Measurements from ENCODE around the gene MYLK. TPM values are rescaled to one million over a fixed set of nuclear protein-coding genes. Genes with fewer than 3 reads are reported as not detected.

MYLK gene
- total and polyA plus RNA-seq, 9 of the 15 experiments (the other 6 are each of a cell fraction or from before 2014, with no cell fraction given), result 0.11 to 0.53 (median 0.18) TPM; not detected in 2

DNA sequence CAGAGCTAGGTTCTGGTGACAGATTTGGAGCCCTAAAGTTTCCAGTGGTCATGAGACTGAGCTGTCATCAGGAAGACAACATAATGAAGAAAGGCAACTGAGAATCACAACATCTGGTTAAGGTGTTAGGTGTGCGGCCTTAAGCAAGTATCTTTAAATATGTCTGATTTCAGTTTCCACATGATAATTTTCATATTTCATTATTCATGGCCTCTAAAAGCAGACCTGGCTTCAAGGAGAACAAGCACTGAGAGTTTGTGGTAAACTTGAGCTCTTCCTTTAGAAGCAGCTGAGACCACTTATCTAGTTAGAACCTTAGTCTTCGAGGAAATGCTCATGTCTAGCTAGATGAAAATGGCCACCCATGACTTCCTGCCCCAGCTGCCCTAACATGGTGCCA, 25.7 kb upstream of the MYLK start:
- CTCF ChIA-PET (ENCODE audit: low intra/inter-chr PET ratio), result no interaction called here
- no peak overlapping the region for H3K27ac ChIP-seq (ENCODE audit: extremely low read depth, low read depth, low read length)
- DNase-seq (ENCODE audit: extremely low read depth in 1 of 4, low spot score in 3 of 4) (no peak), FAIRE-seq (no peak), ATAC-seq (no peak)
- H2AFZ ChIP-seq (ENCODE audit: low read depth, low read length), result no peak overlapping the region
- intact Hi-C loops (cut with micrococcal nuclease), result loop anchor here (10.0 kb wide), 1 partner anchor 165 kb away; no protein-coding TSS in a partner anchor
- no peaks in the 10 kb centered on the region for H3K9me1 ChIP-seq (ENCODE audit: control insufficient read depth, insufficient read depth, low read length)
- H3K36me3 ChIP-seq (ENCODE audit: control insufficient read depth, insufficient read depth, low read length), result peaks cover 2% of the 10 kb centered on the region; the same call in 1 of the 3 replicates
- no peak overlapping the region for H3K4me2 ChIP-seq (ENCODE audit: insufficient read depth, low read length)
- TF ChIP-seq, protein P1, sequence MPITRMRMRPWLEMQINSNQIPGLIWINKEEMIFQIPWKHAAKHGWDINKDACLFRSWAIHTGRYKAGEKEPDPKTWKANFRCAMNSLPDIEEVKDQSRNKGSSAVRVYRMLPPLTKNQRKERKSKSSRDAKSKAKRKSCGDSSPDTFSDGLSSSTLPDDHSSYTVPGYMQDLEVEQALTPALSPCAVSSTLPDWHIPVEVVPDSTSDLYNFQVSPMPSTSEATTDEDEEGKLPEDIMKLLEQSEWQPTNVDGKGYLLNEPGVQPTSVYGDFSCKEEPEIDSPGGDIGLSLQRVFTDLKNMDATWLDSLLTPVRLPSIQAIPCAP (CRISPR knock-in tag; IDR thresholded peaks at IDR 0.05; ENCODE audit: borderline replicate concordance), result no peak
- POLR2A ChIA-PET, result no interaction called here
- H3K9ac ChIP-seq (ENCODE audit: insufficient read depth in 1 of 2, low read depth in 2 of 2, low read length in 2 of 2), result no peak overlapping the region
- no peaks in the 10 kb centered on the region for H3K9me3 ChIP-seq (replicated peaks; ENCODE audit: control insufficient read depth, insufficient read depth, low read depth, low read length)
- no TSS peak for BruUV-seq (replicated peaks)
- H3K4me1 ChIP-seq (replicated peaks in 1 of 2; ENCODE audit: control insufficient read depth in 2 of 2, insufficient read depth in 2 of 2, low read length in 2 of 2), result no peaks in the 10 kb centered on the region
- no peak overlapping the region for H3K4me3 ChIP-seq
- WGBS (ENCODE audit: insufficient coverage, low coverage, missing lambda C conversion rate), result 67% methylated on average over 1 of the region's 2 CpGs
- H3K79me2 ChIP-seq (ENCODE audit: control insufficient read depth, insufficient read depth, low read length), result no peaks in the 10 kb centered on the region
- no peaks in the 10 kb centered on the region for H3K27me3 ChIP-seq (ENCODE audit: control insufficient read depth in 2 of 2, insufficient read depth in 2 of 2, low read length in 2 of 2)
- H4K20me1 ChIP-seq (replicated peaks; ENCODE audit: control insufficient read depth, insufficient read depth, low read length), result no peaks in the 10 kb centered on the region
- in situ Hi-C loops (cut with MboI), result no loop called here

DNA sequence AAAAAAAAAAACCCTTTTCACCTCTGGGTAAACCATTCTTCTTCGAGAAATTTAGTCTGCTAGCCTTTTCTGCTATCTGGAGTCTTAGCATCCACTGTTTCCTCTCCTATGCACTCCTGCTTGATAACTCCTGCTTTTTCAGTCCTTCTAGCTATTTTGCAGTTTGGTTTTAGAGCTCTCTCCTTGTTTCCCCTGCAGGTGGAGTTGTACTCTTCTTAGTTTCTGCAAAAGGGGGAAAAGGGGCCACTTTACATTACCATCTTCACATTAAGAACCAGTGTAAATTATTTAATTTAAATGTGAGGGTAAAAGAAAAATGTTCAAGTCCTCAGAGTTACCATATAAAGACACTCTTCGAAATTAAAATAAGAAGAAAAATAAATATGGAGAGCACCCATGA, 23.6 kb upstream of the MYLK start:
- ChIA-PET POLR2A (no interaction called here), CTCF (ENCODE audit: low intra/inter-chr PET ratio) (no interaction called here)
- TF ChIP-seq, protein P2, sequence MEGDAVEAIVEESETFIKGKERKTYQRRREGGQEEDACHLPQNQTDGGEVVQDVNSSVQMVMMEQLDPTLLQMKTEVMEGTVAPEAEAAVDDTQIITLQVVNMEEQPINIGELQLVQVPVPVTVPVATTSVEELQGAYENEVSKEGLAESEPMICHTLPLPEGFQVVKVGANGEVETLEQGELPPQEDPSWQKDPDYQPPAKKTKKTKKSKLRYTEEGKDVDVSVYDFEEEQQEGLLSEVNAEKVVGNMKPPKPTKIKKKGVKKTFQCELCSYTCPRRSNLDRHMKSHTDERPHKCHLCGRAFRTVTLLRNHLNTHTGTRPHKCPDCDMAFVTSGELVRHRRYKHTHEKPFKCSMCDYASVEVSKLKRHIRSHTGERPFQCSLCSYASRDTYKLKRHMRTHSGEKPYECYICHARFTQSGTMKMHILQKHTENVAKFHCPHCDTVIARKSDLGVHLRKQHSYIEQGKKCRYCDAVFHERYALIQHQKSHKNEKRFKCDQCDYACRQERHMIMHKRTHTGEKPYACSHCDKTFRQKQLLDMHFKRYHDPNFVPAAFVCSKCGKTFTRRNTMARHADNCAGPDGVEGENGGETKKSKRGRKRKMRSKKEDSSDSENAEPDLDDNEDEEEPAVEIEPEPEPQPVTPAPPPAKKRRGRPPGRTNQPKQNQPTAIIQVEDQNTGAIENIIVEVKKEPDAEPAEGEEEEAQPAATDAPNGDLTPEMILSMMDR (IDR thresholded peaks at IDR 0.05 in 2 of 3, conservative IDR thresholded peaks at IDR 0.05 in 1 of 3; ENCODE audit: insufficient read depth in 2 of 3, low read depth in 1 of 3, low read length in 3 of 3), result peak in 1 of 3 experiments; percentile 26; a peak in 2 of 6 replicates
- TF ChIP-seq RBBP5 (IDR thresholded peaks at IDR 0.05; ENCODE audit: borderline replicate concordance, insufficient read depth, low read length, poor library complexity, severe bottlenecking), result no peak
- Histone ChIP-seq H3K4me1 (replicated peaks in 1 of 2; ENCODE audit: control insufficient read depth in 2 of 2, insufficient read depth in 2 of 2, low read length in 2 of 2) (no peaks in the 10 kb centered on the region), H3K9ac (ENCODE audit: insufficient read depth in 1 of 2, low read depth in 2 of 2, low read length in 2 of 2) (no peak overlapping the region), H3K79me2 (ENCODE audit: control insufficient read depth, insufficient read depth, low read length) (no peaks in the 10 kb centered on the region), H3K4me3 (no peak overlapping the region), H3K36me3 (ENCODE audit: control insufficient read depth, insufficient read depth, low read length) (no peaks in the 10 kb centered on the region), H4K20me1 (replicated peaks; ENCODE audit: control insufficient read depth, insufficient read depth, low read length) (no peaks in the 10 kb centered on the region), H3K9me1 (ENCODE audit: control insufficient read depth, insufficient read depth, low read length) (no peaks in the 10 kb centered on the region), H2AFZ (ENCODE audit: low read depth, low read length) (no peak overlapping the region), H3K27me3 (ENCODE audit: control insufficient read depth in 2 of 2, insufficient read depth in 2 of 2, low read length in 2 of 2) (no peaks in the 10 kb centered on the region), H3K27ac (ENCODE audit: extremely low read depth, low read depth, low read length) (no peak overlapping the region), H3K4me2 (ENCODE audit: insufficient read depth, low read length) (no peak overlapping the region), H3K9me3 (replicated peaks; ENCODE audit: control insufficient read depth, insufficient read depth, low read depth, low read length) (no peaks in the 10 kb centered on the region)
- no peak for DNase-seq (ENCODE audit: extremely low read depth in 1 of 4, low spot score in 3 of 4)
- intact Hi-C loops (cut with micrococcal nuclease) (loop anchor here (10.0 kb wide), 1 partner anchor 167 kb away; no protein-coding TSS in a partner anchor), in situ Hi-C loops (cut with MboI) (no loop called here)
- no peak for FAIRE-seq
- WGBS (ENCODE audit: insufficient coverage, low coverage, missing lambda C conversion rate), result 0% methylated on average over 2 of the region's 2 CpGs
- no peak for ATAC-seq
- BruUV-seq (replicated peaks), result no TSS peak

Measured in K562 (cell line).